ENCODE data around the gene BNIP5.

- TF ChIP-seq EZH2 (IDR thresholded peaks at IDR 0.05; ENCODE audit: borderline replicate concordance, low read depth, low read length, poor library complexity, severe bottlenecking), result no peak
- no peak for TF ChIP-seq CTCF (conservative IDR thresholded peaks at IDR 0.05; ENCODE audit: low read depth, low read length)
Measured at GRCh38 chr6:36277946-36278470, 58.7 kb downstream of the BNIP5 start.
